H1 (cell line): ENCODE data around the gene KCNE1. TPM values are rescaled to one million over a fixed set of nuclear protein-coding genes. Genes with fewer than 3 reads are reported as not detected.

ENCODE experiments used
- ATF2 ChIP-seq: IDR thresholded peaks from 2 replicates; pipeline ENCODE4 v1.6.1; 2012; ENCODE audit warnings: low read length, inconsistent platforms
- EZH2 ChIP-seq: fragments of 200-600 bp; sonication (generic); IDR thresholded peaks from 2 replicates; pipeline ENCODE4 v1.7.1; 2012; ENCODE audit warnings: low read depth, mild to moderate bottlenecking, moderate library complexity, low read length, inconsistent platforms; ENCODE audit not compliant: severe bottlenecking
- MAX ChIP-seq: IDR thresholded peaks from 2 replicates; pipeline ENCODE4 v1.6.1; 2012; ENCODE audit warnings: inconsistent platforms
- RXRA ChIP-seq: IDR thresholded peaks from 2 replicates; pipeline ENCODE4 v1.6.1; 2011; ENCODE audit warnings: low read depth, mild to moderate bottlenecking, low read length, moderate library complexity; ENCODE audit not compliant: insufficient read depth
- SRF ChIP-seq: IDR thresholded peaks from 2 replicates; pipeline ENCODE4 v1.6.1; 2011; ENCODE audit warnings: mild to moderate bottlenecking, low read depth, low read length, moderate library complexity
- TAF7 ChIP-seq: optimal IDR thresholded peaks from 2 replicates; pipeline ENCODE3; 2011; ENCODE audit warnings: low read depth, mild to moderate bottlenecking, inconsistent platforms, low read length, moderate library complexity, borderline replicate concordance
- polyA plus RNA-seq, 7 experiments: library from polyadenylated mRNA; depleted of rRNA in 3 of 7; stranded (reverse) in 5 of 7; unstranded in 2 of 7; fragments of >200 nt in 5 of 7; fragments of 200-250 nt in 2 of 7; gene quantifications; 1 replicate in 5 of 7; 2 replicates in 1 of 7; 4 replicates in 1 of 7; pipeline versions ENCODE4 v1.2.1 to v1.2.3, GENCODE V29; 2011 to 2013; ENCODE audit warnings: missing spikeins in 2 of 7, mixed read lengths in 2 of 7
- total RNA-seq: library from RNA; stranded (reverse); fragmentation: NEBNext Ultra II Directional; extraction: Animal tissue kit (Norgen Biotek cat#: 25700); gene quantifications from 2 replicates; pipeline ENCODE4 v1.2.1, GENCODE V29; 2021

KCNE1 gene
- total and polyA plus RNA-seq, 2 of the 8 experiments (the other 6 are each of a cell fraction or from before 2014, with no cell fraction given) = 0.08 to 0.28 TPM

DNA sequence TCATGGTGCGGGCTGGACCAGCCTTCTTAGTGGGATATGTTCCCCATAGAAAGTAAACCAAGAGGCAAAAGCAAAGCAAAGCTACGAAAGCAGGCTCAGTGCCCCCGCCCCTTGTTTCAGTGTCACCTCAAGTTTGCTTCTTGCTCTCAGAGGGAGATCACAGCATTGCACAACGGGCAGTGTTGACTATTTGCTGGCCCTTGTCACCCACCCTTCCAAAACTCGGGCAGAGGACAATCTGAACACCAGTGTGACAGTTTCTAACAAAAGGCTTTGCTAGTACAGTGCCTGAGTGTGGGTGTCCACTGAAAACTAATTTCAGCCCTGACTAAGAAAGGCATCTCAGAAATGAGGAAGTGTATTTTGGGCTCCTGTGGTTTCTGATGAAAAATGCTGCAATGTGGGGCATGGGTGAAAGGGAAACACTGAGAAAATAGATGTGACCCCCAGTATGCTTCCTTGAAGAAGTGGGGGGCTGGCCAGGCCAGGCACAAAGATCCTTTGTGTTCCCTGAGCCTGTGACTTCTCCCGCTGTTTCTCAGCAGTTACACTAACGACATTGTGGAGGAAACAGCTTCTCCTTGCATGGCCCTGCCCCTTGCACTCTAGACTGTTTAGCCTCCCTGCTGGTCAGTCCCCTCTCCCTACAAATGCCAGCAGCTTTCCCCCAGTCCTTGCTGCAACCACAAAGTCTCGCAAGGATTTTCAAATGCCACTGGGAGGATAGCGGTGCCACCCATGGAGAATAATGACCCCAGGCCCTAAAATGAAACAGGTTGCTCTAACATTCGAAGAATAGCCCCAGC, 33.3 kb upstream of the KCNE1 start (continued):
- TF ChIP-seq TAF7 = no peak
- no peak for TF ChIP-seq MAX
- no peak for TF ChIP-seq RXRA
- TF ChIP-seq EZH2 = no peak
- TF ChIP-seq ATF2 = no peak
- TF ChIP-seq SRF = no peak
